Osteoblast (primary cell): ENCODE results near the gene RUNX3. TPM values are rescaled to one million over a fixed set of nuclear protein-coding genes. Genes with fewer than 3 reads are reported as not detected.

ENCODE experiments used
- DNase-seq: peaks from one replicate; pipeline ENCODE4 v3.0.0; 2011; ENCODE audit warnings: low spot score, mixed read lengths; ENCODE audit not compliant: insufficient read length; ENCODE audit errors: missing footprints
- H2AFZ ChIP-seq: 2 replicates; pipeline ENCODE4 v1.6.0; 2011; ENCODE audit warnings: mild to moderate bottlenecking, low read length
- H3K27ac ChIP-seq: 2 replicates; pipeline ENCODE4 v1.5.1; 2011; ENCODE audit warnings: mild to moderate bottlenecking, low read depth, low read length, moderate library complexity
- H3K27me3 ChIP-seq: 2 replicates; pipeline ENCODE4 v1.6.0; 2012; ENCODE audit warnings: mild to moderate bottlenecking, control low read depth, inconsistent platforms, low read length, moderate library complexity; ENCODE audit not compliant: insufficient read depth
- H3K36me3 ChIP-seq: 2 replicates; pipeline ENCODE4 v1.5.1; 2011; ENCODE audit warnings: mild to moderate bottlenecking, low read length, control low read depth, moderate library complexity; ENCODE audit not compliant: insufficient read depth
- H3K4me1 ChIP-seq: 2 replicates; pipeline ENCODE4 v1.5.1; 2011; ENCODE audit warnings: mild to moderate bottlenecking, low read length, control low read depth, moderate library complexity; ENCODE audit not compliant: insufficient read depth
- H3K4me2 ChIP-seq: 2 replicates; pipeline ENCODE4 v1.6.0; 2011; ENCODE audit warnings: mild to moderate bottlenecking, low read length; ENCODE audit not compliant: insufficient read depth
- H3K4me3 ChIP-seq: fragments of 200-600 bp; sonication (generic); 3 replicates; pipeline ENCODE4 v1.5.1; 2012; ENCODE audit warnings: mild to moderate bottlenecking, low read length, inconsistent platforms; ENCODE audit not compliant: insufficient read depth
- H3K79me2 ChIP-seq: 2 replicates; pipeline ENCODE4 v1.6.0; 2012; ENCODE audit warnings: mild to moderate bottlenecking, low read length, control low read depth, inconsistent platforms; ENCODE audit not compliant: insufficient read depth
- H3K9me3 ChIP-seq: 2 replicates; pipeline ENCODE4 v1.5.1; 2011; ENCODE audit warnings: low read depth, low read length, control low read depth
- H4K20me1 ChIP-seq: 2 replicates; pipeline ENCODE4 v1.6.0; 2012; ENCODE audit warnings: mild to moderate bottlenecking, low read length, control low read depth; ENCODE audit not compliant: insufficient read depth
- total RNA-seq: library from RNA; depleted of rRNA; stranded (reverse); fragments of >200 nt; gene quantifications from 2 replicates; pipeline ENCODE4 v1.2.3, GENCODE V29; 2012
- TF ChIP-seq, protein P1 (sequence below): IDR thresholded peaks from 2 replicates; pipeline ENCODE4 v1.5.1; 2011; ENCODE audit warnings: mild to moderate bottlenecking, low read depth, low read length, moderate library complexity; ENCODE audit errors: extremely low read depth

RUNX3 gene
- total RNA-seq, 1 donor = 3.6 TPM

DNA sequence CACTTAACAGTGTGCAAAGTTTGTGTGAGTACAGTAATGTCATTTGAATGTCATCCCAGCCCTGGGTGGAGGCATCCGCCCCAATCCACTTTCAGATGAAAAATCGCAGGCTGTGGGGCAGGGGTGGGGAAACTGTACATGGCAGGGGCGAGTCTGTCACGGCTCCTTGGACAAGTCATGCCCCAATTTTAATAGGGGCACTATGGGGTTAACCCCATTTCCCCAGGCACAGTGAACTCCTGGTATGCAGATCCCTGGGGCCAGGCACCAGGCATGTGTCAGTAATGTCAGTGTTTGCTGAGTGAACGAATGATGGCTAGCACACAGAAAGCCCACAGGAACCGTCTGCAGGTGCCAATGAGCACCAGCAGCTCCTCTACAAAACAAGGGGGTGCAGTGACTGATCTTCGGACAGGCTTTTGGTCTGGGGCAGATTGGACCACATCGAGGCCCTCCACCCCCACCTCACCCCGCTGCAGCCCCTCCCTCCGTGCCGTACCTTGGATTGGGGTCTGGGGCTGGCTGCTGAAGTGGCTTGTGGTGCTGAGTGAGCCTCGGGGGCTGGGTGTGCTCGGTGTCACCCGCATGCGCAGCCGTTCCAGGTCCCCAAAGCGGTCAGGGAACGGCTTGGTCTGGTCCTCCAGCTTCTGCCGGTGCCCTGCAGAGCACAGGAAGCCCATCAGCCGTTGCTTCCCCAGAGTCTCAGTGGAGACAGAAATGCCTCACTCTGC lies 23.2 kb downstream of the RUNX3 start:
- peak; percentile 48 for DNase-seq
- no peaks in the 10 kb centered on the region for H3K9me3 ChIP-seq
- H2AFZ ChIP-seq = no peak overlapping the region
- TF ChIP-seq, protein P1, sequence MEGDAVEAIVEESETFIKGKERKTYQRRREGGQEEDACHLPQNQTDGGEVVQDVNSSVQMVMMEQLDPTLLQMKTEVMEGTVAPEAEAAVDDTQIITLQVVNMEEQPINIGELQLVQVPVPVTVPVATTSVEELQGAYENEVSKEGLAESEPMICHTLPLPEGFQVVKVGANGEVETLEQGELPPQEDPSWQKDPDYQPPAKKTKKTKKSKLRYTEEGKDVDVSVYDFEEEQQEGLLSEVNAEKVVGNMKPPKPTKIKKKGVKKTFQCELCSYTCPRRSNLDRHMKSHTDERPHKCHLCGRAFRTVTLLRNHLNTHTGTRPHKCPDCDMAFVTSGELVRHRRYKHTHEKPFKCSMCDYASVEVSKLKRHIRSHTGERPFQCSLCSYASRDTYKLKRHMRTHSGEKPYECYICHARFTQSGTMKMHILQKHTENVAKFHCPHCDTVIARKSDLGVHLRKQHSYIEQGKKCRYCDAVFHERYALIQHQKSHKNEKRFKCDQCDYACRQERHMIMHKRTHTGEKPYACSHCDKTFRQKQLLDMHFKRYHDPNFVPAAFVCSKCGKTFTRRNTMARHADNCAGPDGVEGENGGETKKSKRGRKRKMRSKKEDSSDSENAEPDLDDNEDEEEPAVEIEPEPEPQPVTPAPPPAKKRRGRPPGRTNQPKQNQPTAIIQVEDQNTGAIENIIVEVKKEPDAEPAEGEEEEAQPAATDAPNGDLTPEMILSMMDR = no peak
- H3K36me3 ChIP-seq = no peaks in the 10 kb centered on the region
- H3K27ac ChIP-seq = no peak overlapping the region
- no peaks in the 10 kb centered on the region for H3K79me2 ChIP-seq
- no peaks in the 10 kb centered on the region for H3K4me1 ChIP-seq
- H3K27me3 ChIP-seq = no peaks in the 10 kb centered on the region
- no peak overlapping the region for H3K4me3 ChIP-seq
- H4K20me1 ChIP-seq = no peaks in the 10 kb centered on the region
- no peak overlapping the region for H3K4me2 ChIP-seq

DNA sequence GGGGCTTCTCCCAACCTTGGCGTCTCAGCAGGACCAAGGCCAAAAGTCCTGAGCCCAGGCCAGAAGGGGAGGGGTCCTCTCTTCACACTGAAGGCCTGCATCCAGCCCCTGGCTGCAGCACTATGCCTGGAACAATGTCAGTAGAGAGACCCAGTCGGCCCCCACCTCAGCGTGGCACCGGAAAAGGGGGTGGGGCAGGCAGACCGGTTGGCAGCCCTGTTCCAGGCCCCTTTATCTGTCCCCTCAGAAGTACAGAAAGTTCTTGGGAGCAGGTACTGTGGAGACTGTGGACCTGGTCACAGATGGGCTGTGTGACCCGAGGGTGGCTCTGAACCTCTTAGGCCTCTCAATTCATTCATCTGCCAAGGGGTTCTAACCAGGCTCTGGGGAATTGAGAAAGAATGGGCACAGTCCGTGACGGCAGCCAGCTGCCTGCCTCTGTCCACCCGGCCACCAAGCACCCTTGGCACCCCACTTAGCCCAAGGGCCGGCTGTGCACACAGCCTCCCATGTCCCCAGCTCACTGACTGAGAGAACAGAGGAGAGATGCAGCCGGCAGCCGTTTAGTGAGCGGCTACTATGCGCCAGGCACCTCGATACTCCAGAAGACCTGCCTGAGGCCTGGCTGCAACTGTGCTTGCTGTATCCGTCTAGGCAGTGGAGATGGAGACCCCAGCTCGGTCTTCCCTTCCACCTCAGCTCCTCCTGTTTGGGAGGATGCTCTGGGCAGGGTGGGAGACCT lies 23.9 kb downstream of the RUNX3 start:
- Histone ChIP-seq H3K79me2 (no peaks in the 10 kb centered on the region), H3K27ac (no peak overlapping the region), H2AFZ (no peak overlapping the region), H4K20me1 (no peaks in the 10 kb centered on the region), H3K9me3 (no peaks in the 10 kb centered on the region), H3K36me3 (no peaks in the 10 kb centered on the region), H3K4me2 (no peak overlapping the region), H3K27me3 (no peaks in the 10 kb centered on the region), H3K4me3 (no peak overlapping the region), H3K4me1 (no peaks in the 10 kb centered on the region)
- TF ChIP-seq, protein P1 = no peak
- DNase-seq = peak; percentile 71

DNA sequence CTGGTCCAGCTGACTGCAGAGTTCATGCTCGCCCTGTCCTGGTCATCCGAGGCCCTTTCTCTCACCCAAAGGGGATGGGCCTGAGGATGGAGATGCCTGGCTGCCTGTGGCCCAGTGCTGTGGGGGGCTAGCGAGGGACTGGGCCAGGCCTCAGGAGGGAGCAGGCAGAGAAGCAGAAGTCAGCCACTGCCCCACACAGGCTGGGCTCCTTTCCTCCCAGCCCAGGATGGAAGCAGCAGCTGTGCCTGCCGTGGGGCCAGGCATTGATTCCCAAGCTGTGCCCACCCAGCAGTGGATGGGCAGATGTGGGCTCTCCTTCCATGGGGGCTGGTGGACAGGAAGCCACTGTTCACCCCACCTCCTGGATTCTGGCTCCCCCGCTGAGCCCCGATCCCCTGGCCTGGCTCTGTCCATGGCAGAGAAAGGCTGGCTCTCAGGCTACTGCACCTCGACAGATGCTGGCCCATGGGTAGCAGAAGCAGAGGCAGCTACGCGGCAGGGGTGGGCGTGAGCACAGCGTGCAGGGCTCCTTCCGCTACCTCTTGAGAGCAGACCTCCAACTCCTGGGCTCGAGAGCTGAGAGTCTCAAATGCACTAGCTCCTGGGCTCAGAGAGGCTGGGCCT lies 24.6 kb downstream of the RUNX3 start:
- TF ChIP-seq, protein P1 = no peak
- Histone ChIP-seq H3K27ac (no peak overlapping the region), H3K36me3 (no peaks in the 10 kb centered on the region), H3K79me2 (no peaks in the 10 kb centered on the region), H4K20me1 (no peaks in the 10 kb centered on the region), H3K4me3 (no peak overlapping the region), H3K9me3 (no peaks in the 10 kb centered on the region), H3K4me1 (no peaks in the 10 kb centered on the region), H3K4me2 (no peak overlapping the region), H2AFZ (no peak overlapping the region), H3K27me3 (no peaks in the 10 kb centered on the region)
- peak; percentile 46 for DNase-seq
